Ishikawa (cell line): ENCODE data around the gene KLHL25.

Experiments used
- CEBPB ChIP-seq: IDR thresholded peaks from 2 replicates; pipeline ENCODE4 v1.6.1; 2012
- CREB1 ChIP-seq: IDR thresholded peaks from 2 replicates; pipeline ENCODE4 v1.6.1; 2012; ENCODE audit warnings: low read depth
- EGR1 ChIP-seq: IDR thresholded peaks from 2 replicates; pipeline ENCODE4 v1.6.1; 2012
- EP300 ChIP-seq: IDR thresholded peaks from 2 replicates; pipeline ENCODE4 v1.6.1; 2012; ENCODE audit warnings: borderline replicate concordance
- RAD21 ChIP-seq: IDR thresholded peaks from 2 replicates; pipeline ENCODE4 v1.6.1; 2012; ENCODE audit warnings: low read depth
- TCF12 ChIP-seq: IDR thresholded peaks from 2 replicates; pipeline ENCODE4 v1.6.1; 2012; ENCODE audit warnings: low read depth
- TEAD4 ChIP-seq: IDR thresholded peaks from 2 replicates; pipeline ENCODE4 v1.6.1; 2012
- YY1 ChIP-seq: IDR thresholded peaks from 2 replicates; pipeline ENCODE4 v1.6.1; 2012; ENCODE audit warnings: low read depth
- TF ChIP-seq, protein P1 (sequence below): IDR thresholded peaks from 2 replicates; pipeline ENCODE4 v1.6.1; 2012
- TF ChIP-seq, protein P2 (sequence below): IDR thresholded peaks from 2 replicates; pipeline ENCODE4 v1.6.1; 2012; ENCODE audit warnings: low read depth, mild to moderate bottlenecking
- TF ChIP-seq, protein P3 (sequence below): IDR thresholded peaks from 2 replicates; pipeline ENCODE4 v1.6.1; 2012

DNA sequence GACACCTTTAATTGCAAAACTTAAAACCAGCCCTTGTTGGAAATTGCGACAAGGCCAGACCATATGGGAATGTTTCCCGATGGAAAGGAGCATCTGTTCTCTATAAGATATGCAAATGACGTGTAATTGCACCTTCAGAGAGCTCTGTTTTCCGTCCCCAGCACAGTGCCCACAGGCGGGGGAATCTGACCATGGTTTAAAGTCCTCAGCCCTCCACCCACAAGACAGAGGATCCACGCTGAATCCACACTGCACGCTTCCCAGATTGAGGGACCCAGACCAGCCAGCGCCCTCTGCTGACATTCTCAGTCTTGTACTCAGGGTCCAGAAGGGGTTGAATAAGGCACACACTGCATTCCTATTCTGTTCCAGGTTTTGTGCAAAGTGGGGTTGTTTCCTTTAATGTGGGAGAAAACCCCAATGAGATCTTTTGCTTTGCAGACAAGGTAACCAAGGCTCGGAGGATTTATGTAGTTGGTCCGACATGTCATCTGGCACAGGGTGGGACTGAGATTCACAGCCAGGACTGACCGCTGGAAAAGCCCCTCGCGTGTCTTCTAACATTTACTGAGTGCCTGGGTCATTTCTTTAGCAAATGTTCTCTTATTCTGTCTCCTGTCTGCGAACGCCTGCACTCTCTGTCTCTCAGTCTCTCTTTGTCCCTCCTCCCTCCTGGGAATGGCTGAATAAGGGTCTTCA is 36.8 kb upstream of the KLHL25 start:
- TF ChIP-seq EP300 (no peak), TEAD4 (no peak), CEBPB (no peak), YY1 (no peak), CREB1 (no peak), RAD21 (peak; percentile 77), TCF12 (no peak), EGR1 (no peak)
- TF ChIP-seq, protein P1, sequence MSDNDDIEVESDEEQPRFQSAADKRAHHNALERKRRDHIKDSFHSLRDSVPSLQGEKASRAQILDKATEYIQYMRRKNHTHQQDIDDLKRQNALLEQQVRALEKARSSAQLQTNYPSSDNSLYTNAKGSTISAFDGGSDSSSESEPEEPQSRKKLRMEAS = 0 out of 2 replicates have a peak, but pooled peaks have one; percentile 18
- TF ChIP-seq, protein P2, sequence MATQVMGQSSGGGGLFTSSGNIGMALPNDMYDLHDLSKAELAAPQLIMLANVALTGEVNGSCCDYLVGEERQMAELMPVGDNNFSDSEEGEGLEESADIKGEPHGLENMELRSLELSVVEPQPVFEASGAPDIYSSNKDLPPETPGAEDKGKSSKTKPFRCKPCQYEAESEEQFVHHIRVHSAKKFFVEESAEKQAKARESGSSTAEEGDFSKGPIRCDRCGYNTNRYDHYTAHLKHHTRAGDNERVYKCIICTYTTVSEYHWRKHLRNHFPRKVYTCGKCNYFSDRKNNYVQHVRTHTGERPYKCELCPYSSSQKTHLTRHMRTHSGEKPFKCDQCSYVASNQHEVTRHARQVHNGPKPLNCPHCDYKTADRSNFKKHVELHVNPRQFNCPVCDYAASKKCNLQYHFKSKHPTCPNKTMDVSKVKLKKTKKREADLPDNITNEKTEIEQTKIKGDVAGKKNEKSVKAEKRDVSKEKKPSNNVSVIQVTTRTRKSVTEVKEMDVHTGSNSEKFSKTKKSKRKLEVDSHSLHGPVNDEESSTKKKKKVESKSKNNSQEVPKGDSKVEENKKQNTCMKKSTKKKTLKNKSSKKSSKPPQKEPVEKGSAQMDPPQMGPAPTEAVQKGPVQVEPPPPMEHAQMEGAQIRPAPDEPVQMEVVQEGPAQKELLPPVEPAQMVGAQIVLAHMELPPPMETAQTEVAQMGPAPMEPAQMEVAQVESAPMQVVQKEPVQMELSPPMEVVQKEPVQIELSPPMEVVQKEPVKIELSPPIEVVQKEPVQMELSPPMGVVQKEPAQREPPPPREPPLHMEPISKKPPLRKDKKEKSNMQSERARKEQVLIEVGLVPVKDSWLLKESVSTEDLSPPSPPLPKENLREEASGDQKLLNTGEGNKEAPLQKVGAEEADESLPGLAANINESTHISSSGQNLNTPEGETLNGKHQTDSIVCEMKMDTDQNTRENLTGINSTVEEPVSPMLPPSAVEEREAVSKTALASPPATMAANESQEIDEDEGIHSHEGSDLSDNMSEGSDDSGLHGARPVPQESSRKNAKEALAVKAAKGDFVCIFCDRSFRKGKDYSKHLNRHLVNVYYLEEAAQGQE = no peak
- TF ChIP-seq, protein P3, sequence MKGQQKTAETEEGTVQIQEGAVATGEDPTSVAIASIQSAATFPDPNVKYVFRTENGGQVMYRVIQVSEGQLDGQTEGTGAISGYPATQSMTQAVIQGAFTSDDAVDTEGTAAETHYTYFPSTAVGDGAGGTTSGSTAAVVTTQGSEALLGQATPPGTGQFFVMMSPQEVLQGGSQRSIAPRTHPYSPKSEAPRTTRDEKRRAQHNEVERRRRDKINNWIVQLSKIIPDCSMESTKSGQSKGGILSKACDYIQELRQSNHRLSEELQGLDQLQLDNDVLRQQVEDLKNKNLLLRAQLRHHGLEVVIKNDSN = no peak
